ENCODE data around the gene LOC101059915.

The LOC101059915 gene

DNA sequence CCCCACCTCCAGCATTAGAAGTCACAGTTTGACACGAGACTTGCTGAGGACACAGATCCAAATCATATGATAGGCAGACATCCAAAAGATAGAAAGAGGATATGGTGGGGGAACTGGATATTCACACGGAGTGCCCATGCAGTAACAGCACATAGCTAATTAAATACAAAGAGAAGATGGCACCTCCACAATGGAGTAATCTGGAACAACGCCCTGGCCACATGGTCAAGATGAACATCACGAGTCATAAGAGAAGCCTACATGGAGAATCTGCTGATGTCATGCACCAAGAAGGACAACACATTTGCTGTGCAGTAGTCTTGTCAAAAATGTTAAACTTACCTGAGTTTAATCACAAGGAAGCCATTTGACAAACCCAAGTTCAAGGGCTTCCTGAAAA, 10.1 kb upstream of the LOC101059915 start:
- no peak overlapping the region for H3K9ac ChIP-seq (ENCODE audit: extremely low read depth, low read length, poor library complexity, severe bottlenecking)
- Mint-ChIP-seq H3K27ac (no peak overlapping the region), H3K4me3 (no peak overlapping the region), H3K9me3 (peaks cover 80% of the 10 kb centered on the region), H3K36me3 (ENCODE audit: low read depth) (no peaks in the 10 kb centered on the region), H3K27me3 (ENCODE audit: insufficient read depth) (no peaks in the 10 kb centered on the region), H3K4me1 (no peaks in the 10 kb centered on the region)
- no peak for DNase-seq
- 89 to 100% methylated on average over 2 to 3 of the region's 4 CpGs for whole genome bisulfite sequencing, 2 experiments (ENCODE audit: insufficient coverage in 1 of 2, insufficient read length in 1 of 2)
- H3K27me3 ChIP-seq (ENCODE audit: control insufficient read depth, insufficient read depth, low read length, poor library complexity, severe bottlenecking) = no peaks in the 10 kb centered on the region
- no peaks in the 10 kb centered on the region for H3K9me3 ChIP-seq (ENCODE audit: control insufficient read depth, low read length)
- TF ChIP-seq, protein P1, sequence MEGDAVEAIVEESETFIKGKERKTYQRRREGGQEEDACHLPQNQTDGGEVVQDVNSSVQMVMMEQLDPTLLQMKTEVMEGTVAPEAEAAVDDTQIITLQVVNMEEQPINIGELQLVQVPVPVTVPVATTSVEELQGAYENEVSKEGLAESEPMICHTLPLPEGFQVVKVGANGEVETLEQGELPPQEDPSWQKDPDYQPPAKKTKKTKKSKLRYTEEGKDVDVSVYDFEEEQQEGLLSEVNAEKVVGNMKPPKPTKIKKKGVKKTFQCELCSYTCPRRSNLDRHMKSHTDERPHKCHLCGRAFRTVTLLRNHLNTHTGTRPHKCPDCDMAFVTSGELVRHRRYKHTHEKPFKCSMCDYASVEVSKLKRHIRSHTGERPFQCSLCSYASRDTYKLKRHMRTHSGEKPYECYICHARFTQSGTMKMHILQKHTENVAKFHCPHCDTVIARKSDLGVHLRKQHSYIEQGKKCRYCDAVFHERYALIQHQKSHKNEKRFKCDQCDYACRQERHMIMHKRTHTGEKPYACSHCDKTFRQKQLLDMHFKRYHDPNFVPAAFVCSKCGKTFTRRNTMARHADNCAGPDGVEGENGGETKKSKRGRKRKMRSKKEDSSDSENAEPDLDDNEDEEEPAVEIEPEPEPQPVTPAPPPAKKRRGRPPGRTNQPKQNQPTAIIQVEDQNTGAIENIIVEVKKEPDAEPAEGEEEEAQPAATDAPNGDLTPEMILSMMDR (conservative IDR thresholded peaks at IDR 0.05) = no peak
- no peak overlapping the region for H3K27ac ChIP-seq (ENCODE audit: low read depth, low read length)
- no peaks in the 10 kb centered on the region for H3K4me1 ChIP-seq (ENCODE audit: control insufficient read depth, insufficient read depth, low read length)
- no peak overlapping the region for H3K4me3 ChIP-seq (ENCODE audit: low read length)
- H3K36me3 ChIP-seq (ENCODE audit: control insufficient read depth, insufficient read depth, low read length) = no peaks in the 10 kb centered on the region

DNA sequence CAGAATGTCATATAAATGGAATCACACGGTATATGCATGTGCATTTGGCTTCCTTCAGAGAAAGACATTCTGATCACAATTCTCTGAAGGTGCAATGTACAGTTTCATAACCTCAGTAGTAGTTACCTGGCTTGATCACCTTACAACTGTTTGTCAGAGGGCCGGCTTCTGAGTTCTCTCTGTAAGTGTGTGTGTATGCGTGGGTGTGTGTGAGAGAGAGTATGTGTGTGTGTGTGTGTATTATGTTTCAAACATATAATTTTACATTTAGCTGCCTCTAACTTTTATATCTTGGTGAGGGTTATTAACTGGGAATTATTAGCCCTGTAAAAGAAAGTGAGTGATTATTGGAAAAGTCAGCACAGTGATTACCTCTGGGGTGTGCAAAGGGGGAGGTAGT, 8.0 kb upstream of the LOC101059915 start:
- no peak for DNase-seq
- Mint-ChIP-seq H3K4me1 (no peaks in the 10 kb centered on the region), H3K27ac (no peak overlapping the region), H3K36me3 (ENCODE audit: low read depth) (no peaks in the 10 kb centered on the region), H3K4me3 (no peak overlapping the region), H3K9me3 (peaks cover 76% of the 10 kb centered on the region), H3K27me3 (ENCODE audit: insufficient read depth) (no peaks in the 10 kb centered on the region)
- TF ChIP-seq, protein P1 (conservative IDR thresholded peaks at IDR 0.05) = no peak
- no peaks in the 10 kb centered on the region for H3K4me1 ChIP-seq (ENCODE audit: control insufficient read depth, insufficient read depth, low read length)
- 83 to 100% methylated on average over 1 to 2 of the region's 3 CpGs for WGBS, 2 experiments (ENCODE audit: insufficient coverage in 1 of 2, insufficient read length in 1 of 2)
- no peak overlapping the region for H3K9ac ChIP-seq (ENCODE audit: extremely low read depth, low read length, poor library complexity, severe bottlenecking)
- no peaks in the 10 kb centered on the region for H3K9me3 ChIP-seq (ENCODE audit: control insufficient read depth, low read length)
- H3K27ac ChIP-seq (ENCODE audit: low read depth, low read length) = no peak overlapping the region
- H3K4me3 ChIP-seq (ENCODE audit: low read length) = no peak overlapping the region
- no peaks in the 10 kb centered on the region for H3K36me3 ChIP-seq (ENCODE audit: control insufficient read depth, insufficient read depth, low read length)
- H3K27me3 ChIP-seq (ENCODE audit: control insufficient read depth, insufficient read depth, low read length, poor library complexity, severe bottlenecking) = no peaks in the 10 kb centered on the region

DNA sequence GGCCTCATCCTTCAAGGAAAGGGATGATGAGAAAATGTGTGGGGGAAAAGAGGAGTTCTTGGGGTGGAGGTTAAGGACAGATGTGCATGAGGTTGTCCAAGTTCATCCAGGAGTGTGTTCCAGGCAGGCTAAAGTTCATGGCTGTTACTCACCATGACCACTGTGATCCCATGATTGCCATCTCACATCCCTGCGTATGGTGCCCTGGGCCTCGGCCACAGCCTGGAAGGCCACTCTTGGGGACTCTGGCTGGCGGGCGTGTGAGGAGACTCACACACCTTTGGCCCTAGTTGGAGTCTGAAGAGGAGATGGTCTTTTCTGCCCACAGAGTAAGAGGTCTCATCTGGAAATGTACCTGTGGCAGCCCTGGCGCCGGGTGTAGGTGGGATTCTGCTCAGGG, 7.4 kb upstream of the LOC101059915 start:
- Histone ChIP-seq H3K4me3 (ENCODE audit: low read length) (no peak overlapping the region), H3K9me3 (ENCODE audit: control insufficient read depth, low read length) (no peaks in the 10 kb centered on the region), H3K9ac (ENCODE audit: extremely low read depth, low read length, poor library complexity, severe bottlenecking) (no peak overlapping the region), H3K27me3 (ENCODE audit: control insufficient read depth, insufficient read depth, low read length, poor library complexity, severe bottlenecking) (no peaks in the 10 kb centered on the region), H3K4me1 (ENCODE audit: control insufficient read depth, insufficient read depth, low read length) (no peaks in the 10 kb centered on the region), H3K27ac (ENCODE audit: low read depth, low read length) (no peak overlapping the region), H3K36me3 (ENCODE audit: control insufficient read depth, insufficient read depth, low read length) (no peaks in the 10 kb centered on the region)
- Mint-ChIP-seq H3K36me3 (ENCODE audit: low read depth) (no peaks in the 10 kb centered on the region), H3K27ac (no peak overlapping the region), H3K9me3 (peaks cover 78% of the 10 kb centered on the region), H3K4me1 (no peaks in the 10 kb centered on the region), H3K4me3 (no peak overlapping the region), H3K27me3 (ENCODE audit: insufficient read depth) (no peaks in the 10 kb centered on the region)
- 90 to 96% methylated on average over 2 to 4 of the region's 6 CpGs for WGBS, 2 experiments (ENCODE audit: insufficient coverage in 1 of 2, insufficient read length in 1 of 2)
- no peak for DNase-seq
- TF ChIP-seq, protein P1 (conservative IDR thresholded peaks at IDR 0.05) = no peak
